ENCODE results near the gene DISP3. TPM values are rescaled to one million over a fixed set of nuclear protein-coding genes. Genes with fewer than 3 reads are reported as not detected.

DISP3 gene
- total RNA-seq, 1 donor: under 0.01 TPM

DNA sequence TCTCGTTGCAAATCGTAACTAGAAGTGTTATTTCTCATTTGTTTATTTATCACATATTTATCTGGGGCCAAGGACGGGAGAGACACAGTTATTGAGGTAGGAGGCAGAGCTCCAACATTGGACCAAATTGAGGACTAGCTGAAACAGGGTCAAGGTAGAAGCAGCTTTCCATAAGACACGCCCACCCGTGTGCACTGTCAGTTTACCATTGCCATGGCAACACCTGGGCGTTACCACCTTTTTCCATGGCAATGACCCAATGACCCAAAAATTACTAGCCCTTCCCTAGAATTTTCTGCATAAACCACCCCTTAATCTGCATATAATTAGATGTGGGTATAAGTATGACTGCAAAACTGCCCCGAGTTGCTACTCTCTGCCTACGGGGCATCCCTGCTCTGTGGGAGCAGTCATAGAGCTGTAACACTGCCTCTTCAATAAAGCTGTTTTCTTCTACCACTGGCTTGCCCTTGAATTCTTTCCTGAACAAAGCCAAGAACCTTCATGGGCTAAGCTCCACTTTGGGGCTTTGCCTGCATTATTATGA, 102.6 kb downstream of the DISP3 start:
- Histone ChIP-seq H3K27me3 (ENCODE audit: insufficient read depth, low read length) (peaks cover 18% of the 10 kb centered on the region), H3K4me3 (ENCODE audit: insufficient read depth, low read length) (no peak overlapping the region), H3K36me3 (ENCODE audit: insufficient read depth, low read length) (no peaks in the 10 kb centered on the region), H3K9me3 (ENCODE audit: low read depth, low read length) (no peaks in the 10 kb centered on the region), H3K79me2 (ENCODE audit: insufficient read depth, low read length) (no peaks in the 10 kb centered on the region), H3K27ac (ENCODE audit: low read depth, low read length) (no peak overlapping the region), H2AFZ (ENCODE audit: low read length) (no peak overlapping the region), H3K4me1 (ENCODE audit: insufficient read depth, low read length) (no peaks in the 10 kb centered on the region), H3K4me2 (ENCODE audit: insufficient read depth, low read length) (no peak overlapping the region), H4K20me1 (ENCODE audit: insufficient read depth, low read length) (no peaks in the 10 kb centered on the region)
- TF ChIP-seq, protein P1, sequence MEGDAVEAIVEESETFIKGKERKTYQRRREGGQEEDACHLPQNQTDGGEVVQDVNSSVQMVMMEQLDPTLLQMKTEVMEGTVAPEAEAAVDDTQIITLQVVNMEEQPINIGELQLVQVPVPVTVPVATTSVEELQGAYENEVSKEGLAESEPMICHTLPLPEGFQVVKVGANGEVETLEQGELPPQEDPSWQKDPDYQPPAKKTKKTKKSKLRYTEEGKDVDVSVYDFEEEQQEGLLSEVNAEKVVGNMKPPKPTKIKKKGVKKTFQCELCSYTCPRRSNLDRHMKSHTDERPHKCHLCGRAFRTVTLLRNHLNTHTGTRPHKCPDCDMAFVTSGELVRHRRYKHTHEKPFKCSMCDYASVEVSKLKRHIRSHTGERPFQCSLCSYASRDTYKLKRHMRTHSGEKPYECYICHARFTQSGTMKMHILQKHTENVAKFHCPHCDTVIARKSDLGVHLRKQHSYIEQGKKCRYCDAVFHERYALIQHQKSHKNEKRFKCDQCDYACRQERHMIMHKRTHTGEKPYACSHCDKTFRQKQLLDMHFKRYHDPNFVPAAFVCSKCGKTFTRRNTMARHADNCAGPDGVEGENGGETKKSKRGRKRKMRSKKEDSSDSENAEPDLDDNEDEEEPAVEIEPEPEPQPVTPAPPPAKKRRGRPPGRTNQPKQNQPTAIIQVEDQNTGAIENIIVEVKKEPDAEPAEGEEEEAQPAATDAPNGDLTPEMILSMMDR (IDR thresholded peaks at IDR 0.05; ENCODE audit: extremely low read depth, low read depth, low read length): no peak
- DNase-seq (ENCODE audit: insufficient read length, low spot score, missing footprints): no peak

- Histone ChIP-seq H3K9me3 (ENCODE audit: low read depth, low read length) (no peaks in the 10 kb centered on the region), H2AFZ (ENCODE audit: low read length) (no peak overlapping the region), H3K27ac (ENCODE audit: low read depth, low read length) (no peak overlapping the region), H3K4me3 (ENCODE audit: insufficient read depth, low read length) (no peak overlapping the region), H3K4me2 (ENCODE audit: insufficient read depth, low read length) (no peak overlapping the region), H3K27me3 (ENCODE audit: insufficient read depth, low read length) (peaks cover 5% of the 10 kb centered on the region), H3K36me3 (ENCODE audit: insufficient read depth, low read length) (no peaks in the 10 kb centered on the region), H3K4me1 (ENCODE audit: insufficient read depth, low read length) (no peaks in the 10 kb centered on the region), H3K79me2 (ENCODE audit: insufficient read depth, low read length) (no peaks in the 10 kb centered on the region), H4K20me1 (ENCODE audit: insufficient read depth, low read length) (no peaks in the 10 kb centered on the region)
- no peak for DNase-seq (ENCODE audit: insufficient read length, low spot score, missing footprints)
- TF ChIP-seq, protein P1 (IDR thresholded peaks at IDR 0.05; ENCODE audit: extremely low read depth, low read depth, low read length): no peak
Observed at GRCh38 chr1:11585389-11585788, 106.4 kb downstream of the DISP3 start.

Other genes starting within 250 kb of the DISP3 start
- gene MTOR, start 216.6 kb upstream of the DISP3 start, total RNA-seq: 26.5 and 34.0 TPM in 2 replicates
- gene UBIAD1, start 206.0 kb upstream of the DISP3 start, total RNA-seq: 10.5 and 11.8 TPM in 2 replicates
- gene FBXO2, start 175.3 kb downstream of the DISP3 start, total RNA-seq: 0.29 and 0.36 TPM in 2 replicates
- gene FBXO44, start 175.7 kb downstream of the DISP3 start, total RNA-seq: 14.4 and 16.3 TPM in 2 replicates
- 8.7 and 8.8 TPM in 2 replicates for gene FBXO6, start 185.0 kb downstream of the DISP3 start, total RNA-seq
- gene MAD2L2, start 202.0 kb downstream of the DISP3 start, total RNA-seq: 20.6 and 22.7 TPM in 2 replicates
- under 0.01 TPM in 2 replicates for gene DRAXIN, start 212.6 kb downstream of the DISP3 start, total RNA-seq